Stimulated activated CD4-positive, alpha-beta T cell treated with anti-CD3 and anti-CD28 coated beads, Interleukin-4, amount 100 ng/mL, for 1 hour (primary cell): Measurements from ENCODE around the gene WDR38.

Experiments
- DNase-seq: peaks from one replicate; pipeline ENCODE4 v3.0.0-alpha.2; 2020

WDR38 gene, protein sequence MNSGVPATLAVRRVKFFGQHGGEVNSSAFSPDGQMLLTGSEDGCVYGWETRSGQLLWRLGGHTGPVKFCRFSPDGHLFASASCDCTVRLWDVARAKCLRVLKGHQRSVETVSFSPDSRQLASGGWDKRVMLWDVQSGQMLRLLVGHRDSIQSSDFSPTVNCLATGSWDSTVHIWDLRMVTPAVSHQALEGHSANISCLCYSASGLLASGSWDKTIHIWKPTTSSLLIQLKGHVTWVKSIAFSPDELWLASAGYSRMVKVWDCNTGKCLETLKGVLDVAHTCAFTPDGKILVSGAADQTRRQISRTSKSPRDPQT

DNA sequence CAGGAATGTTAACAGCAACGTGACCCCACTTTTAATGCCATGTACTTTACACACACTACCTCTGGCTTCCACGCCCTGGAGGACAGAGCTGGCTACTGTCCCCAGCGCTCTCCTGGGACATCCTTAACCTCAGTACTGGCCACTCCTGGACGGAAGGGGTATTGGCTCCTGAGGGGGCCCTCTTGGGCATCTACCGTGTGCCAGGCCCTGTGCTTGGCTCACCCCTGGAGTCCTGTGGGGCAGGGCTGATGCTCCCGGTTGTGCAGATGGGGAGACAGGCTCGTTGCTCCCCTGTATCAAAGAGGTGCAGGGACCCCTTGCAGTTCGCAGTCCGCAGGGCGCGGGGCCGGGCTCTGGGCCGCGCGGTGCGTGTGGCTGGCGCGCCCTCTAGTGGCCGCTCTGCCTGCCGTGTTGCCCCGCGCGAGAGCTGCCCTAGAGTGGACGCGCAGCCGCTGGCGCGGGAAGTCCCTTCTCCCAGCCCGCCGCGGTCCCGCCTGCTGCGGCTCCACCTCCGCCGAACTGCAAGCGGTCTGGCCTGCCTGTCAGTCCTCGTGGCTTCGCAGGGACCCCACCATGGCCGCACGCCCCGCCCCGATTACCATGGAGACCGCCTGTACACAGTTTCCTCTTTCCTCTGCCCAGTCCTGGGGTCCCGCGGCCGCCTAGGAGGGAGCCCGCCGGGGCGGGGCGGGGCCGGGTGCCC lies at the start of gene WDR38:
TSS of gene WDR38 (plus strand) at position 632 of the 703 bp plus-strand sequence. CDS start 72 bp downstream, outside the sequence.
- DNase-seq, result peak; percentile 75

DNA sequence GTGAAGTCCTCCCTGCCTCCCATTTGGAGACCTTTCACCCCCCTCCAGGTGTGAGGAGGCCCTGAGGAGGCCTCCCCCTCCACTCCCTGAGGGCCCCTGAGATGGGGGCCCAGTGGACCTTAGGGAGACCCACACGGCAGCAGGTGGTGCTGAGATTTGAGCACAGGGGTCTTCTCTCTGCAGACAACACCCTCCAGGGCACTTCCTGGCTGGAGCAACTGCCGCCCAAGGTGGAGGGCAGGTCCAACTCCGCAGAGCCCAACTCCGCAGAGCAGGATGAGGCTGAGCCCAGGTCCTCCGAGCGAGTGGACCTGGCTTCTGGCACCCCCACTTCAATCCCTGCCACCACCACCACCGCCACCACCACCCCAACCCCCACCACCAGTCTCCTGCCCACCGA lies 49.3 kb upstream of the WDR38 start:
- DNase-seq, result no peak

DNA sequence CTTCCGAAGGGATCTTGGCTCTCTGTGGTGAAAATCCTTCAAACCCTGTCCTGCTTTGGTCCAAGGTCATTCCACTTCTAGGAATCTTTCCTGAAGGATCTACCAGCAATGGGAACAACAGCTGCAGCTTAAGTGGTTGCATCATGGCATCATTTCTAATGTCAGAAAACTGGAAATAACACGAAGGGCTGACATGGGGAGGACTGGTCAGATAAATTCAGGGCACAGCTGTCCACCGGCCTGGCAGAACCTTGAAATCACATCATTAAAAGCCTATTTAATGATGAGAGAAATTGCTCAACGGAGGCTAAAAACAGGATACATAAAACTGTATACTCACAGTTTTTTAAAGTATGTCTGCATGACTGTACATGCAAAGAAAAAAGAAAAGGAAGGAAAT lies 48.1 kb upstream of the WDR38 start:
- DNase-seq, result no peak

DNA sequence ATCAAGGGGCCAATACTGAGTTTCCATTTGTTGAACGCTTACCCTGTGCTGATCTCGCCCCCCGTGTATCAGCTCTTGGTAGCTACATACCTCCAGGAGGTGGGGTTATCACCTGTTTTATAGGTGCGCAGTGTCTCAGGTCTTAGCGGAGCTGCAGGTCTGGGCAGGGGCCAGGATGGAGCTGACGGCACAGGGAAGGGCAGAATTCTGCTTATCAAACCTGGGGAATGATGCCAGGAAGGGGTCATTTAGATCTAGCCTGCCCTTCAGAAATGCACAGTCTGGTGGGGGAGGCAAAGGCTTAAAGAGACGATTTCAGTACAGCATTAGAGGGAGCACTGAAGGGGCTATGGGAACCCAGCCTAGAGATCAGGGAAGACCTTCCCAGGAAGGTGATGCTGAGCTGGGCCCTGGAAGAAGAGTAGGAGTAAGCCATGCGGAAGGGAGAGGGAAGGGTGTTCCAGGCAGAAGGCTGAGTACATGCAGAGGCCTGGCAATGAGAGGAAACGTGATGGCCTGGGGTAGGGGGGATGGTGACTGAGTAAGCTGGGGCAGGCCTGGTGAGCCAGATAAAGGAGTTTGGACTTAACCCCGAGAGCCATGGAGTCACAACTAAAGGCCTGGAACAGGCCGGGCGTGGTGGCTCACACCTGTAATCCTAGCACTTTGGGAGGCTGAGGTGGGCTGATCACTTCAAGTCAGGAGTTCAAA lies 44.9 kb upstream of the WDR38 start:
- no peak for DNase-seq

DNA sequence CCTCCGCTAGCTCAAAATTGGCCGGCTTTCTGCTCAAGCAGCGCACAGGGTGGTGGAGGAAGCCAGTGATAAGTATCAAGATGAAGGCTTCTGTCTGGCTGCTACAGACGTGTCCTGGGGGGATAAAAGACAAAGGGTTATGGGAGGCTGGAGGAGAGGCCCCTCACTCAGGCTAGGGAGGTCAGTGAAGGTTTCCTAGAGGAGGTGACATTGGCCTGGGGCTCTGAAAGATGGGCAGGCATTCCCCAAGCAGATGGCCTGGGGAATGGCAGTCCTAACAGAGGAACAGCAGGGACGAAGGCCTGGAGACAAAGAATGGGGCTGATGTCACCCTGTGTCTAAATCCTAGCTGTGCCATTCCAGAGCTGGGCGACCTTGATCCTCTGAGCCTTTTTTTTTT lies 44.0 kb upstream of the WDR38 start:
- DNase-seq, result no peak

DNA sequence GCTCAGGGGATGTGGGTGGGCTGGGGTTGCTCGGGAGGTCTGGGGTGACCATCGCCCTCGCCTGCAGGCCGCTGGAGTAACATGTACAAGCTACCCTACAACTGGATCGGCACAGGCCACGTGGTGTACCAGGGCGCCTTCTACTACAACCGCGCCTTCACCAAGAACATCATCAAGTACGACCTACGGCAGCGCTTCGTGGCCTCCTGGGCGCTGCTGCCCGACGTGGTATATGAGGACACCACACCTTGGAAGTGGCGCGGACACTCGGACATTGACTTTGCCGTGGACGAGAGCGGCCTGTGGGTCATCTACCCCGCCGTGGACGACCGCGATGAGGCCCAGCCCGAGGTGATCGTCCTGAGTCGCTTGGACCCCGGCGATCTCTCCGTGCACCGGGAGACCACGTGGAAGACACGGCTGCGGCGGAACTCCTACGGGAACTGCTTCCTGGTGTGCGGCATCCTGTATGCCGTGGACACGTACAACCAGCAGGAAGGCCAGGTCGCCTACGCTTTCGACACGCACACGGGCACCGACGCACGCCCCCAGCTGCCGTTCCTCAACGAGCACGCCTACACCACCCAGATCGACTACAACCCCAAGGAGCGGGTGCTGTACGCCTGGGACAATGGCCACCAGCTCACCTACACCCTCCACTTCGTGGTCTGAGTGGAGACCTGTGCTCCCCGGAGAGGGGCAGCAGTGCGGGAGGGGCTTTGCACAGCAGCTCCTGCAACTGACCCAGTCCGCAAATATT lies 43.3 kb upstream of the WDR38 start:
- DNase-seq, result no peak

DNA sequence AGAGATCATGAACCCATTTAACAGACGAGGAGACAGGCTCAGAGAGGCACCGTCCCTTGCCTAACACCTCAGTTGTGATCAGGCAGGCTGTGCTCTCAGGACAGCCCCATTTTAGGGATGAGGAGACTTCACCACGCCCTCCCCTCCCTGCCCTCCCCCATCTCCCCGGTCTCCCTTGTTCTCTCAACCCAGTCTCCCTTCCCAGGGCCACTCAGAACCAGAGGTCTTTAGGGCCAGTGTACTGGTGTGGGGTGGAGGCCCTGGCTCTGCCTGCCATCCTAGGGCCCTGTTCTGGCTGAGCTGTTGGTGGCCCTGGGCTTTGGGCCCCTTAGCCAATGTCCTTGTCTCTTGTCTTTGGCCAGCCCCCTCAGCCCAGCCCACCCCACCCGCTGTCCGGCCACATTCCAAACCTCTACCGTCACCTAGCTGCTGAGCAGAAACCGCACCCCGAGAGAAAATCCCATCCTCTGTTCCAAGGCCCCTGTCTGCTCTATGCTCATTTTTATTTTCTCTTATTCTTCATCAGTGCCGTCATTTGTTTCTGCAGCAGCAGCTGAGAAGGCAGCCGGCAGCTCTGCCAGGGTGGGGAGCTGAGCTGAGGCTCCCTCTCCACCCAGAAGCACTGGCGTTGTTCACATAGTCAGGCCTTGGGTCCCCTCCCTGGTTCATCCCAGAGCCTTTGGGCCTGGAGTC lies 42.5 kb upstream of the WDR38 start:
- DNase-seq, result no peak

DNA sequence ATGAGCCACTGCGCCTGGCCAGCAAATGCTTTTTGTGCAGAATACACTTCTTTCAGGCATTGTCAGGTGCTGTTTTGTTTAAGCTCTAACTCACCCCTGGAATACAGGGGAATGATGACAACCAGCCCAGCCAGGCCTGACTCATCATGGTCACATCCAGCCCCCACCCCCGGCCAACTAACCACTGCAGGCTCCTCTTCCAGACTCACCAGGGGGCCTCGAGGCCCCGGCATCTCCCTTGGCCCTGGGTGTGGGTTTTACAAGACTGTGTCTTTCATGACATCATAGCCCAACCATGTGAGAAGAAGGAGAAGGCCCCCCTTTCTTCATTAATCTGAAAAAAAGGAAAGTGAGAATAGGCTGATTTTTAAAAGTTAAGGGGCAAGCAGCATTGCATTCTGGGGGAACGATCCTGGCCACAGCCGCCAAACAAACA lies 40.8 kb upstream of the WDR38 start:
- DNase-seq, result no peak

DNA sequence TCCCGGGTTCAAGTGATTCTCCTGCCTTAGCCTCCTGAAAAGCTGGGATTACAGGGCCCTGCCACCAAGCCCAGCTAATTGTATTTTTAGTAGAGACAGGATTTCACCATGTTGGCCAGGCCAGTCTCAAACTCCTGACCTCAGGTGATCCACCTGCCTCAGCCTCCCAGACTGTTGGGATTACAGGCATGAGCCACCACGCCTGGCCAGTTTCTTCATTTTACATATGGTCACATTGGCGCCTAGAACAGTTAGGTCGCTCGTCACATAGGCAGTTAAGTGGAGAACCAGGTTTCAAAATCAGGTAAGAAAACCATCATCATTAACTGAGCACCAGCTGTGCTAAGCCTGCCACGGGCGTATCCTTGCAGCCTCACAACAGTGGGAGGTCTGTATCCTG lies 40.2 kb upstream of the WDR38 start:
- no peak for DNase-seq

DNA sequence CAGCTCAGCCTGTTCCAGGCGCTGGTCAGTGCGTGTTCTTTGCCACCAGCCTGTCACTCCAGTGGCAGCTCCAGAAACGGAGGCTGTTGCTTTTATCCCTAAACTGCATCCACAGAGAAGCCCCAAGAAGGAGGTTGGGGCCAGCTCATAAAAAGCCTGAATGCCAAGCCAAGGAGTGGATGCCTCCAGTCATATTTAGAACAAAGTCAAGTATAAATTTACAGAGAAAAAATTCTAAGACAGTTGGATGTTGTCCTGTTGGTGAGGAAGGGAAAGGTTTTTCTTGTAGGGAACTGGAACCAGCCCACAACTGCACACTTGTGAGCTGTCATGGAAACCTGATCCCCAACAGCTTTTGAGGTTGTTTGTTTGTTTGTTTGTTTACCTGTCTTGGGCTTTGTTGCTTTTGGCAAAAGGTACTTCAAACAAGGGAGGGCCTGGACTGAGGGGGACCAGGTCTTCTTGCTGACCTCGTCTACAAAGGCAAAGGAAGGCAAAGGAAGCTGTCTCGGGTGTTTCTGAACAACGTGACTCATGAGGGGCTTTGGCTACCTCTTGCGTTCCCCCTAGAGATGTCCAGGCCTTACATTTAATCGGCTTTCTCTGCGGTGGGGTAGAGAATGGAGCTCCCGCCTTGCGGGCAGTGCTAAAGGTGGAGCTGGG lies 39.6 kb upstream of the WDR38 start:
- DNase-seq, result no peak

DNA sequence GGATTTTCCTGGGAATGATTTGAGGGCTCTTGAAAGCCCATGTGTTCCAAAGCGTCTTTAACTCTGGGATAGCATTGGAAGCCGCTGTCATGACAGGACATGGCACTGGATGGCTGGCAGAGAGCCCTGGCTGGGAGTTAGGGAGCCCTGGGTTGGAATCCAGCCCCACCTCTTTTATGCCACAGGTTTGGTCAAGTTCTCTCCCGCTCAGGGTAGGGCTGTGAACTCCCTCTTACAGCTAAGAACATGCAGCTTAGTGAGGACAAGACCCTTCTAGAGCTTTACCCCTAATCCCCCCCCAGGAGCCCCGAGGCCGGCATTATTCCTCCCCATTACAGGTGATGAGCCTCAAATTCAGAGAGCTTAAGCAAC lies 39.1 kb upstream of the WDR38 start:
- no peak for DNase-seq

DNA sequence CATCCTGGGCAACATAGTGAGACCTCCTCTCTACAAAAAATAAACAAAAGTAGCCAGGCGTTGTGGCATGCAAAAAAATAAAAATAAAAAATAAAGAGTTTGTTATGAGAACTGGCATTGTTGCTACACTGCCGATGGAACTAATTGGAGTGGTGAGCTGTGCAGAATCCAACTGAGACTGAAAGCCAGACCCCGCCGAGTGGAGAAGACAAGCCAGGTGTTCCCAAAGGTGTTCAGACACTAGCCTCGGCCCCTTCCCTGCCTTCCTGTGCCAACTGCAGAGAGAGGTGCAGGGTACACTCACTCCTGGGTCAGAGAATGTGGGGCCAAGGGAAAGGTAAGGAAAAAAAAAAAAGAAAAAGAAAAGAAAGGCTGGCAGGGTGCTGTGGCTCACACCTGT lies 37.7 kb upstream of the WDR38 start:
- no peak for DNase-seq

DNA sequence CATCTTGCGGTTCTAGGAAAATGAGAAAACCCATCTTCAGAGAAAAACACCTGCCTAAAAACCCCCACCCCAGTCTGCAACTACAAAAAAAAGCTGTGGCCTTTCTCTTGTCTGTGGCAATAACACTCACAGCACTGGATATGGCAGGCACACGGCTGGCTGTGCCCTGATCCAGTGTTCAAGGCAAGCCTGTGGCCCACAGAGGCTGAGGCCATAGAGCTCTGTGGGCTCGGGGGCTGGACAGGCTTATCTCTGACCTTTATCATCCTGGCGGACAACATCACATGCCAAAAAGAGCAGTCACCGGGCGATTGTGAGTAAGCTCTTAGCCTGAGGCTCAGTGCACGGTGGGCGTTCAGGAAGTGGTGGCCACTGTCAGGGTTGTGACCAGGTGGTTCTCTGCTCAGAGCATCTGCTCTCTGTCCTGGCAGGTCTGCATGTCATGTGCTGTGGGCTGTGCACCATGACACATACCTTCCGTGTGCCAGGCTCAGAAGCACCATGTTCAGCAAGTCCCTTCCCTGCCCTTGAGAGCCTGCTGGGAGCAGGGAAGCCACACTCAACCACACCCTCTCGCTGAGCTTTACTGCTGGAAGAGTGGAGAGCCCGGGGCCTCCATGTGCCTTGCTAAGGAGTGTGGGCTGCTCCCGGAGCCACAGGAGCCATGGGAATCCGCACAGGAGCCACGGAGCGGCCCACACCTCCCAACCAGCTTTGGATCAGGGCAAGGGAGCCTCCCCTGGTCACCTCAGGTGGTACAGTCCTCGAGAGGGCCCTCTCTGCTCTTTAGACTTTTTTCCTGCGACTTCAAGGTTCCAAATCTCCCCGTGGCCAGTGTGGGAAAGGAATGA lies 34.6 kb upstream of the WDR38 start:
- no peak for DNase-seq

DNA sequence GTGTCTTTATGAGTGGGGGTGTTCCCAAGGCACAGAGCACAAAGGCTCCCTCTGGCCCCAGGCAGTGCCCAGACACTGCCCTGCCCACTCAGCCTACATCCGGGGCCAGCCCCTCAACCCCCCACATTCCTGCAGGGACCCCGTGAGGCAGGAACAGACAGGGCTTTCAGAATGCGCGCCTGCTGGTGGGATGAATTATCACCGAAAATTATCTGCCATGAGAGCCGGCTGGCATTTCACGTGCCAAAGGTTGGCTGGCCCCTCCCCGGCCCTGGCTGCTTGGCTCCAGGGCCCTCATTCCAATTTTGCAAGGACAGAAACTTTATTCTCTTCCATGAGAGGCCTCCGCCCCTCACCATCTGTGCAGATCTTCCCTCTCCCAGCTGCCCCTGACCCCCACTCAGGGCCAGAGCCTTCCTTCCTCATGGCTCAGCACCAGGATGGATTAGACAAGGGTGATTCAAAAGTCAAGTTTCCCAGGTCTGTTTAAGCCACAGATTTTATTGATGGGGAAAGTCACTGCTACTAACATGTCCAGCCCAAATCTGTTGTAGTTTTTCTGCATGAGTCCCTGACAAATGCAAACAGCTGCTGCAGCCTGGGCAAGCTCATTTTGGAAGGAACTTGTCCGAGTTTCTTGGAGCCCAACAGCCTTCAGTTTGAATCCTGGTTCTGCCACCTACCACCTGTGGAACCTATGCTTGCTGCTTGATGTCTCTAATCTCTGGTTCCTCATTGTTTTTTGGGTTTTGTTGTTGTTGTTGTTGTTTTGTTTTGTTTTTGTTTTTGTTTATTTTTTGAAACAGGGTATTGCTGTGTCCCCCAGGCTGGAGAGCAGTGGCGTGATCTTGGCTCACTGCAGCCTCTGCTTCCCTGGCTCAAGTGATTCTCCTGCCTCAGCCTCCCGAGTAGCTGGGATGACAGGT lies 32.3 kb upstream of the WDR38 start:
- DNase-seq, result no peak

DNA sequence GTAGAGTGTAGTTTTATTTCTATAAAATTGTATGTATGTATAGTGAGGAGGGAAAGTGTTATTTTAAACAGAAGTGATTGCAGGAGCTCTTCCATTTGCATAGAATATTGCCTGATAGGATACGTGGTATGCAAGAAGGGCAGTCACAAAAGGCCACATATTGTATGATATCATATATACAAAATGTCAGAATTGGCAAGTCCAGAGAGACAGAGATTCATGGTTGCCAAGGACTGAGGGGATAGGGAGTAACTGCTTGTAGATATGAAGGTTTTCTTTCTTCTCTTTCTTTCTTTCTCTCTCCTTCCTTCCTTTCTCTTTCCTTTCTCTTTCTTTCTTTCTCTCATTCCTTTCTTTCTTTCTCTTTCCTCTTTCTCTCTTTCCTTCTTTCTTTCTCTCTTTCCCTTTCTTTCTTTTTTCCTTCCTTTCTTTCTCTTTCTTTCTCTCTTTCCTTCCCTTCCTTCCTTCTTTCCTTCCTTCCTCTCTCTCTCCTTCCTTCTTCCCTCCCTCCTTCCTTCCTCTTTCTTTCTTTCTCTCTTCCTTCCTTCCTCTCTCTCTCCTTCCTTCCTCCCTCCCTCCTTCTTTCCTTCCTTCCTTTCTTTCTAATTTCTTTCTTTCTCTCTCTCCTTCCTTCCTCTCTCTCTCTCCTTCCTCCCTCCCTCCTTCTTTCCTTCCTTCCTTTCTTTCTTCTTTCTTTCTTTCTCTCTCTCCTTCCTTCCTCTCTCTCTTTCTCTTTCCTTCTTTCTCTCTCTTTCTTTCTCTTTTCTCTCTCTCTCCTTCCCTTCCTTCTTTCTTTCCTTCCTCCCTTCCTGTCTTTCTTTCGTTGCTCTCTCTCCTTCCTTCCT lies 24.5 kb upstream of the WDR38 start:
- DNase-seq, result no peak

DNA sequence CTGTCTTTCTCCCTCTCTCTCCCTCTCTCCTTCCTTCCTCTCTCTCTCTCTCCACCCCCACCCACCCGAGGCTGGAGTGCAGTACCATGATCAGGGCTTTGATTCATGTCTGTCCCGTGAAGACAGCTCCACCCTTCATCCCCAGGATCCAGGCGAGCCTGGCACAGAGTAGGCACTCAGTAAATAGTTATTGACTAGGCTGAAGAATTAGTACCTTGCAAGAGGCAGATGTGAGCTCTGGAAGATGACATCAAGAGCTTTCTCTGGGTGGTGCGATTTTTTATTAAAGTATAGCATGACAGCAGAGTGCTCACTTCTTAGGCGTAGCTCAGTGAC lies 24.0 kb upstream of the WDR38 start:
- no peak for DNase-seq

DNA sequence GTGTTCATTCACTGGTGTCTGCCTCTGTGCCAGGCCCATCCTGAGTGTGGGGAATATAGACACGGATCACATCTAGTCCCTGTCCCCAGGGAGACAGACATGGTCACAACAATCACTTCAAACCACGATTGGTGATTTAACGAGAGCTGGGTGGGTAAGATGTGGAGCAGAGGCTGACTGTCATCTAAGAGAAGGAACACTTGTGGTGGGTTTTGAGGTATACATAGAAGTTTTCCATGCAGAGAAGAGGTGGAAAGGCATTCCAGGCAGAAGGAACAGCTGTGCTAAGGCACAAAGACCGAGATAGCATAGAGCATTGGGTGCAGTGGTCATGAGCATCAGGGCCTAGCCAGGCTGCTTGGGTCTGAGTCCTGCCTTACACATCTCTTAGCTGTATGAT lies 22.7 kb upstream of the WDR38 start:
- DNase-seq, result no peak

DNA sequence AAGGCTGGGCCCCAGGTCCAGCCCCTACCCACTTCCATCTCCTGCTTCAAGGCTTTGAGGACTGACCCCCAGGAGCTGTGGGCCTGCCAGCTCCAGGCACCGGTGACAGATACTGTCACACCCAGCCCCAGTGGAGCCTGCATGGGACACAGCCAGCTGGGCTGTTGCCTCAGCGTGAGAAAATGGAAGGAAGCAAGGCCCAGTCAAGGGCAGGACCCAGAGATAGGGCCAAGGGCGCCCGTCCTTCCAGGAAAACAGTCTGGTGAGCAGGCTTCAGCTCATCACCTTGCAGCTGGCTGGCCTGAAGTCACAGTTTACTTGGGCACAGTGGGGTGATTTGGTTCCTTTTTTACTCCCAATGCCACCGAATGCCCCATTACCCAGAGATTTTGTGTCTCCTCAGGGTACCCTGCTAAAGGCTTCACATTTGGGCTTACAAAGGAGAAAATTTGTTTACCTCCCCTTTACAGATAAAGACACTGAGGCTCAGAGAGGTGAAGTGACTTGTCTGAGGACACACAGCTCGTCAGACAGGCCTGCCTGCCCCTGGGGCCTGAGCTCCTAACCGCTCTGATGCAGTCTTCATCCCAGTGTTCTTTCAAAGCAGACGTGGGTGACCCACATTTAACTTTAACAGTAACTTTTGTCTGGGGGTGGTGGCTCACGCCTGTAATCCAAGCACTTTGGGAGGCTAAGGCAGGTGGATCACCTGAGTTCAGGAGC lies 21.5 kb upstream of the WDR38 start:
- no peak for DNase-seq
